Measurements from ENCODE around the gene ABCB9.

Gene ABCB9

DNA sequence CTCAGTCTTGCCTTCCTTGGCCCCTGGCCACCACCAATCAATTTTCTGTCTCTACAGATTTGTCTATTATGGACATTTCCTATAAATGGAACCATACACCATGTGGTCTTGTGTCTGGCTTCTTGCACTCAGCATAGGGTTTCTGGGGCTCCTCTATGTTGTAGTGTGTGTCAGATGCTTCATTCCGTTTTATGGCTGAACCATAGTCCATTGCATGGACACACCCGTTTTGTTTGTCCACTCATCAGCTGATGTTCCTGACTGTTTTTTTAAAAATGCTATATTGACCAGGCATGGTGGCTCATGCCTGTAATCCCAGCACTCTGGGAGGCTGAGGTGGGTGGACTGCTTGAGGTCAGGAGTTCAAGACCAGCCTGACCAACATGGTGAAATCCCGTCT is 35.2 kb upstream of the ABCB9 start:
- Histone ChIP-seq H3K36me3 (no peaks in the 10 kb centered on the region), H3K27ac (no peak overlapping the region), H3K4me3 (ENCODE audit: low read depth in 1 of 2, low read length in 1 of 2) (no peak overlapping the region), H3K9me3 (no peaks in the 10 kb centered on the region), H3K4me1 (ENCODE audit: control insufficient read depth in 1 of 2, insufficient read depth in 1 of 2, low read depth in 1 of 2, low read length in 1 of 2) (no peaks in the 10 kb centered on the region), H3K27me3 (no peaks in the 10 kb centered on the region)
- TF ChIP-seq CTCF (IDR thresholded peaks at IDR 0.05) = no peak

DNA sequence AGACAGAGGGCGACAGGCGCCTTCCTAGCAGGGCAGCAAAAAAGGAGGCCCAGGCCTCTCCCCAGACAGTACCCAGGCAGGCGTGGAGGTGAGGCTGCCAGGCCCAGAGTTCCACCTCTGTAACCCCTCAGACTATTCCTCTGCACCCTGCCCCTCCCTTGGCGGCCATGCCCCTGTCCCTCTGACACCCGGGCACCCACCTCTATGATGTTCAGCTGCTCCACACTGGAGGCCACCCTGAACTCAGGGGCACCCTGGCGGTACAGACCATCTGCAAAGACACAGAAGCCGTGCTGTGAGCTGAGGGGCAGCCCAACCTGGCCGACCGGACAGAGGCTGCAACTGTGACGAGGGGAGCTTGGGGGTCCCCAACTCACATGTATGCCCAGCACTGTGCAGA is 34.3 kb upstream of the ABCB9 start:
- Histone ChIP-seq H3K27ac (no peak overlapping the region), H3K27me3 (no peaks in the 10 kb centered on the region), H3K36me3 (no peaks in the 10 kb centered on the region)

DNA sequence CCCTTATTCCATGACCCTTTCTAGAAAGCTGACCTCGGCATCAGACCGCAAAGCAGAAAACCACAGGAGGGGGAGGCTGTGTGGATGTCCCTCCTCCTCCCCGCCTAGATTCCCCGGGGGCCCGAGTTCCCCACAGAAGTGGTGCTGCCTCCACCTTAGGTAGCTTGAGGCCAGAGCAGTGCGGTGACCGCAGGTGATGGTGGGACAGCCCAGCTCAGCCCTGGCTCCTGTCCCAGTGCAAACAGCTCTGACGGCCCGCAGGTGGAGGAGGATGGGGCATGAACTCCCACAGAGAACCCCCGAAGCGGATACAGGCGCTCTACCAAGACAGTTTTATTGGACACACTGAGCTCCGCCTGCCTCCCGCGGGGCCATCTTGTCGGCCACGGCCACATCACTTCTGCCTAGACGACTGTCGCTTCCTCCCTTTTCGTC is 33.7 kb upstream of the ABCB9 start:
- Histone ChIP-seq H3K27ac (no peak overlapping the region), H3K27me3 (no peaks in the 10 kb centered on the region), H3K9me3 (no peaks in the 10 kb centered on the region), H3K4me3 (ENCODE audit: low read depth in 1 of 2, low read length in 1 of 2) (no peak overlapping the region), H3K4me1 (ENCODE audit: control insufficient read depth in 1 of 2, insufficient read depth in 1 of 2, low read depth in 1 of 2, low read length in 1 of 2) (no peaks in the 10 kb centered on the region), H3K36me3 (no peaks in the 10 kb centered on the region)
- no peak for TF ChIP-seq CTCF (IDR thresholded peaks at IDR 0.05)

More for the DNA sequence above, 34.3 kb upstream of the ABCB9 start:
- TF ChIP-seq CTCF (IDR thresholded peaks at IDR 0.05) = no peak
- Histone ChIP-seq H3K9me3 (no peaks in the 10 kb centered on the region), H3K4me1 (ENCODE audit: control insufficient read depth in 1 of 2, insufficient read depth in 1 of 2, low read depth in 1 of 2, low read length in 1 of 2) (no peaks in the 10 kb centered on the region), H3K4me3 (ENCODE audit: low read depth in 1 of 2, low read length in 1 of 2) (no peak overlapping the region)

GRCh38 chr12:122999196-122999946 is 33.1 kb upstream of the ABCB9 start:
- H3K4me1 ChIP-seq (ENCODE audit: control insufficient read depth in 1 of 2, insufficient read depth in 1 of 2, low read depth in 1 of 2, low read length in 1 of 2) = no peaks in the 10 kb centered on the region
- TF ChIP-seq CTCF (IDR thresholded peaks at IDR 0.05) = no peak
- H3K9me3 ChIP-seq = no peaks in the 10 kb centered on the region
- H3K4me3 ChIP-seq (ENCODE audit: low read depth in 1 of 2, low read length in 1 of 2) = no peak overlapping the region
- no peak overlapping the region for H3K27ac ChIP-seq
- H3K27me3 ChIP-seq = no peaks in the 10 kb centered on the region
- no peaks in the 10 kb centered on the region for H3K36me3 ChIP-seq

- no peak overlapping the region for H3K27ac ChIP-seq
- H3K36me3 ChIP-seq = no peaks in the 10 kb centered on the region
- no peaks in the 10 kb centered on the region for H3K9me3 ChIP-seq
- no peak for TF ChIP-seq CTCF (IDR thresholded peaks at IDR 0.05)
- H3K4me1 ChIP-seq (ENCODE audit: control insufficient read depth in 1 of 2, insufficient read depth in 1 of 2, low read depth in 1 of 2, low read length in 1 of 2) = no peaks in the 10 kb centered on the region
- no peaks in the 10 kb centered on the region for H3K27me3 ChIP-seq
- H3K4me3 ChIP-seq (ENCODE audit: low read depth in 1 of 2, low read length in 1 of 2) = no peak overlapping the region
Observed at GRCh38 chr12:122998316-122998715, 32.1 kb upstream of the ABCB9 start.

Data from neutrophil (primary cell).